Bronchial epithelial cell (primary cell): ENCODE data around the gene SBNO2. TPM values are rescaled to one million over a fixed set of nuclear protein-coding genes. Genes with fewer than 3 reads are reported as not detected.

Experiments
- DNase-seq: peaks from one replicate; pipeline ENCODE4 v3.0.0-alpha.2; 2010; ENCODE audit warnings: low read depth
- FAIRE-seq: peaks from 2 replicates; lab custom pipeline; 2011; peaks lifted over from hg19 to GRCh38; lab: Jason Lieb, UNC
- H3K27me3 ChIP-seq: 2 replicates; pipeline ENCODE4 v1.5.1; 2011; ENCODE audit warnings: low read length; ENCODE audit not compliant: control insufficient read depth, insufficient read depth
- H3K36me3 ChIP-seq: 2 replicates; pipeline ENCODE4 v1.5.1; 2011; ENCODE audit warnings: low read length; ENCODE audit not compliant: control insufficient read depth, insufficient read depth
- H3K4me3 ChIP-seq: 2 replicates; pipeline ENCODE4 v1.5.1; 2011; ENCODE audit warnings: mild to moderate bottlenecking, low read depth, low read length, control low read depth
- CTCF ChIP-seq: IDR thresholded peaks from 2 replicates; pipeline ENCODE4 v1.5.1; 2011; ENCODE audit warnings: mild to moderate bottlenecking, moderate library complexity, low read length, control low read depth, inconsistent platforms; ENCODE audit not compliant: insufficient read depth, severe bottlenecking
- total RNA-seq: library from RNA; depleted of rRNA; stranded (reverse); fragments of >200 nt; gene quantifications from 2 replicates; pipeline ENCODE4 v1.2.1, GENCODE V29; 2014

The SBNO2 gene
- total RNA-seq, 1 donor from 2014 or later = 16.8 TPM

GRCh38 chr19:1090731-1091543, 83.1 kb downstream of the SBNO2 start:
- Histone ChIP-seq H3K36me3 (peaks cover 19% of the 10 kb centered on the region), H3K27me3 (no peaks in the 10 kb centered on the region), H3K4me3 (no peak overlapping the region)
- TF ChIP-seq CTCF = no peak
- DNase-seq (no peak), FAIRE-seq (no peak)

- peaks cover 19% of the 10 kb centered on the region for H3K36me3 ChIP-seq
- DNase-seq (no peak), FAIRE-seq (no peak)
- no peak overlapping the region for H3K4me3 ChIP-seq
- no peaks in the 10 kb centered on the region for H3K27me3 ChIP-seq
- no peak for TF ChIP-seq CTCF
Measured at GRCh38 chr19:1089891-1090290, 84.2 kb downstream of the SBNO2 start.

GRCh38 chr19:1089126-1089771, 84.8 kb downstream of the SBNO2 start:
- Histone ChIP-seq H3K27me3 (no peaks in the 10 kb centered on the region), H3K4me3 (no peak overlapping the region), H3K36me3 (peaks cover 19% of the 10 kb centered on the region)
- DNase-seq = no peak
- TF ChIP-seq CTCF = no peak
- no peak for FAIRE-seq

- no peak for FAIRE-seq
Measured at GRCh38 chr19:1088416-1089010, 85.6 kb downstream of the SBNO2 start.

GRCh38 chr19:1087813-1088415, 86.2 kb downstream of the SBNO2 start:
- no peak overlapping the region for H3K4me3 ChIP-seq
- DNase-seq (no peak), FAIRE-seq (peak; percentile 7)
- no peaks in the 10 kb centered on the region for H3K27me3 ChIP-seq
- TF ChIP-seq CTCF = no peak
- H3K36me3 ChIP-seq = peaks cover 11% of the 10 kb centered on the region

More at GRCh38 chr19:1088416-1089010, 85.6 kb downstream of the SBNO2 start:
- H3K27me3 ChIP-seq = no peaks in the 10 kb centered on the region
- H3K4me3 ChIP-seq = no peak overlapping the region
- no peak for DNase-seq
- H3K36me3 ChIP-seq = peaks cover 16% of the 10 kb centered on the region
- no peak for TF ChIP-seq CTCF
